Measurements from ENCODE around the gene USP34.

DNA sequence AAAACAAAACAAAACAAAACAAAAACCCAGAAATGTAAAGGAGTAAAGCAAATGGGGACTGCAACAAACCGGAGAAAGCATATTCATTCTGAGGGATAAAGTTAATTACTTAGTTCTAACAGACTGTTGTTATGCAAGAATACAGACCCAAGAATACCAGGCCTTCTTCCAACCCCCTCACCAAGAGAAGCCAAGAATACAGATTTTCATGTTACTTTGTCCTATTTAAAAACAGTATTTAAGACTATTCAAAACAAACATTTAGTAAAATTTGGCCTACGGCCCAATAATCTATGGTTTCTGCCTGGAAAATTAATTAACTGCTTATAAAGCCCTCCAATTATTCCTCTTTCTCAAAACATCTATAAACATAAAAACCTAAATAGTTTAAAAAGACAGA is 91.4 kb downstream of the USP34 start:
- no peak for TF ChIP-seq POLR2A (IDR thresholded peaks at IDR 0.05; ENCODE audit: low read length)
- no peak for TF ChIP-seq GATA1 (IDR thresholded peaks at IDR 0.05; ENCODE audit: low read depth, low read length)

Data from erythroblast (primary cell).